GM12878 (cell line): ENCODE results near the gene ELMOD3.

Experiments used
- BACH1 ChIP-seq: fragments of 450-650 bp; IDR thresholded peaks from 2 replicates; pipeline ENCODE4 v1.6.1; 2017; ENCODE audit warnings: mild to moderate bottlenecking, borderline replicate concordance
- BRCA1 ChIP-seq: IDR thresholded peaks from 2 replicates; pipeline ENCODE4 v1.6.1; 2011; ENCODE audit warnings: low read depth, low read length, improper control_type of control experiment
- CEBPB ChIP-seq, 2 experiments: fragments of 150-350 bp in 1 of 2; IDR thresholded peaks; 2 replicates each; pipeline ENCODE4 v1.6.1; 2012 to 2014; ENCODE audit warnings: low read depth in 2 of 2, low read length in 2 of 2, borderline replicate concordance in 1 of 2, inconsistent platforms in 1 of 2
- DPF2 ChIP-seq: fragments of 450-650 bp; IDR thresholded peaks from 2 replicates; pipeline ENCODE4 v1.6.1; 2017; ENCODE audit warnings: mild to moderate bottlenecking
- ETV6 ChIP-seq, 2 experiments: fragments of 450-650 bp in 1 of 2; IDR thresholded peaks in 1 of 2; conservative IDR thresholded peaks in 1 of 2; 2 replicates each; pipeline ENCODE4 v1.6.1; 2014; ENCODE audit warnings: antibody characterized with exemption in 1 of 2, borderline replicate concordance in 1 of 2, low read depth in 1 of 2, mild to moderate bottlenecking in 1 of 2, moderate library complexity in 1 of 2
- KDM1A ChIP-seq: fragments of 200-600 bp; sonication (generic); IDR thresholded peaks from 2 replicates; pipeline ENCODE4 v1.6.1; 2016; ENCODE audit warnings: borderline replicate concordance
- NFYA ChIP-seq: IDR thresholded peaks from 2 replicates; pipeline ENCODE4 v1.6.1; 2011; ENCODE audit warnings: low read depth, mild to moderate bottlenecking, low read length, improper control_type of control experiment, borderline replicate concordance
- POLR2A ChIP-seq: IDR thresholded peaks from 2 replicates; pipeline ENCODE4 v1.6.1; 2011; ENCODE audit warnings: low read depth, mild to moderate bottlenecking, low read length
- RFX5 ChIP-seq: IDR thresholded peaks from 2 replicates; pipeline ENCODE4 v1.6.1; 2011; ENCODE audit warnings: low read depth, low read length, improper control_type of control experiment
- TAF1 ChIP-seq: IDR thresholded peaks from 2 replicates; pipeline ENCODE4 v1.6.1; 2011; ENCODE audit warnings: mild to moderate bottlenecking, low read depth, low read length, borderline replicate concordance
- TF ChIP-seq, protein P1 (sequence below), 3 experiments: IDR thresholded peaks in 2 of 3; conservative IDR thresholded peaks in 1 of 3; 2 replicates each; pipeline ENCODE4 v1.5.1; 2011; ENCODE audit warnings: low read depth in 3 of 3, low read length in 3 of 3, mild to moderate bottlenecking in 3 of 3, control low read depth in 2 of 3, moderate library complexity in 2 of 3, inconsistent platforms in 1 of 3, mixed read lengths in 1 of 3; ENCODE audit not compliant: control insufficient read depth in 2 of 3, insufficient read depth in 1 of 3; ENCODE audit errors: extremely low read depth in 1 of 3
- TF ChIP-seq, protein P2 (sequence below): IDR thresholded peaks from 2 replicates; pipeline ENCODE4 v1.6.1; 2011; ENCODE audit warnings: borderline replicate concordance, low read depth, mild to moderate bottlenecking, moderate library complexity, mixed read lengths, low read length; ENCODE audit not compliant: insufficient read depth; ENCODE audit errors: extremely low read length

DNA sequence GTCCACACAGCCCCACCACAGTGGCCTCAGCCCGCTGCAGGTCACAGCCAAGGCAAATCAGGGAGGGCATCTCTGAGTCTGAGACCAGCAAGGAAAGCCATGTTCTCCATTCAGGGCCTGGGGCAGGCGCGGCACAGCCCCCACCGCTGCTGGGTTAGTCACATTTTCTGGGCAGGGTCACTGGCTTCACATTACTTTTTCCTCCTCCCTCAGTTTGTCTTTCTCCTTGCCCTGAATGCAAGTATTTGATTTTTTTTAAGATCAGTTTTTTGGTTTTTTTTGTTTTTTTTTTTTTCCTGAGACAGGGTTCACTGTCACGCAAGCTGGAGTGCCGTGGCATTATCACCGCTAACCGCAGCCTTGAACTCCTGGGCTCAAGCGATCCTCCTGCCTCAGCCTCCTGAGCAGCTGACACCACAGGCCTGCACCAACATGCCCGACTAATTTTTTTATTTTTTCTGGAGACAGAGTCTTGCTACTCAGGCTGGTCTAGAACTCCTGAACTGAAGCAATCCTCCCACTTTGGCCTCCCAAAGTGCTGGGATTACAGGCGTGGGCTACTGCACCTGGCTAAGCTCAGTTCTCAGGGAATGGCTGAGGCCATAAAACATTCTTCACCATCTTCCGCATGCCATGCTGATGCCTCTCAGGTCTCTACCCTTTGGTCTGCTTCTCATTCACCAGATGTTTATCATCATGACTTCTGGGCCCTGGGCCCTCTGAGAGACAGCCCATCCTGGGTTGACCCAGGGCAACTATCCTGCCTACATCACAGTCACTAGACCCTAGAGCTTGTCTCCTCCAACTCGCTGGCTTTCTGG is 56.2 kb downstream of the ELMOD3 start:
- TF ChIP-seq ETV6 (conservative IDR thresholded peaks at IDR 0.05 in 1 of 2, IDR thresholded peaks at IDR 0.05 in 1 of 2; ENCODE audit: borderline replicate concordance in 1 of 2, low read depth in 1 of 2) (no peak), KDM1A (no peak), BACH1 (no peak), POLR2A (no peak), CEBPB (IDR thresholded peaks at IDR 0.05; ENCODE audit: borderline replicate concordance in 1 of 2, low read depth in 2 of 2, low read length in 2 of 2) (no peak), BRCA1 (no peak), DPF2 (no peak), TAF1 (no peak), RFX5 (no peak), NFYA (no peak)
- TF ChIP-seq, protein P1, sequence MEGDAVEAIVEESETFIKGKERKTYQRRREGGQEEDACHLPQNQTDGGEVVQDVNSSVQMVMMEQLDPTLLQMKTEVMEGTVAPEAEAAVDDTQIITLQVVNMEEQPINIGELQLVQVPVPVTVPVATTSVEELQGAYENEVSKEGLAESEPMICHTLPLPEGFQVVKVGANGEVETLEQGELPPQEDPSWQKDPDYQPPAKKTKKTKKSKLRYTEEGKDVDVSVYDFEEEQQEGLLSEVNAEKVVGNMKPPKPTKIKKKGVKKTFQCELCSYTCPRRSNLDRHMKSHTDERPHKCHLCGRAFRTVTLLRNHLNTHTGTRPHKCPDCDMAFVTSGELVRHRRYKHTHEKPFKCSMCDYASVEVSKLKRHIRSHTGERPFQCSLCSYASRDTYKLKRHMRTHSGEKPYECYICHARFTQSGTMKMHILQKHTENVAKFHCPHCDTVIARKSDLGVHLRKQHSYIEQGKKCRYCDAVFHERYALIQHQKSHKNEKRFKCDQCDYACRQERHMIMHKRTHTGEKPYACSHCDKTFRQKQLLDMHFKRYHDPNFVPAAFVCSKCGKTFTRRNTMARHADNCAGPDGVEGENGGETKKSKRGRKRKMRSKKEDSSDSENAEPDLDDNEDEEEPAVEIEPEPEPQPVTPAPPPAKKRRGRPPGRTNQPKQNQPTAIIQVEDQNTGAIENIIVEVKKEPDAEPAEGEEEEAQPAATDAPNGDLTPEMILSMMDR (IDR thresholded peaks at IDR 0.05 in 2 of 3, conservative IDR thresholded peaks at IDR 0.05 in 1 of 3; ENCODE audit: control insufficient read depth in 2 of 3, extremely low read depth in 1 of 3, insufficient read depth in 1 of 3, low read depth in 3 of 3, low read length in 3 of 3) = no peak
- TF ChIP-seq, protein P2, sequence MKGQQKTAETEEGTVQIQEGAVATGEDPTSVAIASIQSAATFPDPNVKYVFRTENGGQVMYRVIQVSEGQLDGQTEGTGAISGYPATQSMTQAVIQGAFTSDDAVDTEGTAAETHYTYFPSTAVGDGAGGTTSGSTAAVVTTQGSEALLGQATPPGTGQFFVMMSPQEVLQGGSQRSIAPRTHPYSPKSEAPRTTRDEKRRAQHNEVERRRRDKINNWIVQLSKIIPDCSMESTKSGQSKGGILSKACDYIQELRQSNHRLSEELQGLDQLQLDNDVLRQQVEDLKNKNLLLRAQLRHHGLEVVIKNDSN = no peak
